Activated naive CD4-positive, alpha-beta T cell treated with anti-CD3 and anti-CD28 coated beads for 36 hours (primary cell): Measurements from ENCODE around the gene SLC22A31. TPM values are rescaled to one million over a fixed set of nuclear protein-coding genes. Genes with fewer than 3 reads are reported as not detected.

Experiments
- CTCF ChIA-PET: fragments of 350-600 bp; sonication (Branson Sonifier 250); formaldehyde crosslinking; loops from one replicate; lab custom pipeline; 2021; ENCODE audit warnings: antibody characterized with exemption; lab: Charles Lee
- DNase-seq: peaks from one replicate; pipeline ENCODE4 v3.0.0-alpha.2; 2020
- H3K27ac Mint-ChIP-seq: one replicate; pipeline ENCODE4 v1.8.0; 2021; ENCODE audit warnings: mild to moderate bottlenecking, mixed read lengths
- H3K27me3 Mint-ChIP-seq: one replicate; pipeline ENCODE4 v1.8.0; 2021; ENCODE audit warnings: low read depth, mixed read lengths
- H3K36me3 Mint-ChIP-seq: one replicate; pipeline ENCODE4 v1.8.0; 2021; ENCODE audit warnings: low read depth, mixed read lengths
- H3K4me1 Mint-ChIP-seq: one replicate; pipeline ENCODE4 v1.8.0; 2021; ENCODE audit warnings: low read depth, mixed read lengths
- H3K4me3 Mint-ChIP-seq: one replicate; pipeline ENCODE4 v1.8.0; 2021; ENCODE audit warnings: mild to moderate bottlenecking, moderate library complexity, mixed read lengths
- H3K9me3 Mint-ChIP-seq: one replicate; pipeline ENCODE4 v1.8.0; 2021; ENCODE audit warnings: mixed read lengths
- intact Hi-C: fragments of 100-400 bp; cut with micrococcal nuclease; formaldehyde crosslinking; loops from one replicate; pipeline ENCODE4 v1.15.1; 2023
- total RNA-seq, 2 experiments: library from RNA; stranded (reverse); gene quantifications; one replicate each; pipeline ENCODE4 v1.2.3, GENCODE V29; 2021

The SLC22A31 gene
- total RNA-seq, 2 experiments from 2014 or later = 0.31 to 0.64 TPM

GRCh38 chr16:89210904-89211515 is 10.7 kb upstream of the SLC22A31 start:
- Mint-ChIP-seq H3K4me3 (no peak overlapping the region), H3K4me1 (peaks cover 5% of the 10 kb centered on the region), H3K36me3 (no peaks in the 10 kb centered on the region), H3K9me3 (no peaks in the 10 kb centered on the region), H3K27me3 (peaks cover 5% of the 10 kb centered on the region), H3K27ac (no peak overlapping the region)
- no peak for DNase-seq
- intact Hi-C loops = no loop called here
- CTCF ChIA-PET = interaction anchor here (1.3 kb wide), 1 partner anchor 44 kb away, joined by 3 read pairs; no protein-coding TSS in a partner anchor

DNA sequence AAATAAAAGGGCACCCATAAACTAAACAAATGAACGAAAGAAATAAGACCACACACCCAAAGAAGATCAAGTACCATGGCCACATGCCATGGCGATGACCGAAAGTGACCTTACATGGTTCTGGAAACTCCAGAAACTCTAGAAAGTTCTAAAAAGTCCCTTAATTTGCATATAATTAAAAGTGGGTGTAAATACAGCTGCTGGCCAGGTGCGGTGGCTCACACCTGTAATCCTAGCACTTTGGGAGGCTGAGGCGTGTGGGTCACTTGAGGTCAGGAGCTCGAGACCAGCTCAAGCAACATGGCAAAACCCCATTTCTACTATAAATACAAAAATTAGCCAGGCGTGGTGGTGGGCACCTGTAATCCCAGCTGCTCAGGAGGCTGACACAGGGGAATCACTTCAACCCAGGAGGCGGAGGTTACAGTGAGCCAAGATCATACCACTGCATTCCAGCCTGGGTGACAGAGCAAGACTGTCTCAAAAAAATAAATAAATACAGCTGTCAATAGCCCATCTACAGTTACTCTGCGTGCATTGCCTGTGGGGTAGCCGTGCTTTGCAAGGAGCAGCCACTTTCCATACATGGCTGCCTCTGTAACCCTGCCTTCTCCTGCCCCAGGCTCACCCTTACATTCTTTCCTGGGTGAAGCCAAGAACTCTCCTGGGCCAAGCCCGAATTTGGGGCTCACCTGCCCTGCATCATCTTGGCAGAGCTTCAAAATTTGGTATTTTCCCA is 10.0 kb upstream of the SLC22A31 start:
- CTCF ChIA-PET = interaction anchor here (1.2 to 1.3 kb wide), 2 partner anchors 43 to 169 kb away, joined by 3 read pairs; no protein-coding TSS in a partner anchor
- H3K9me3 Mint-ChIP-seq = no peaks in the 10 kb centered on the region
- no peak overlapping the region for H3K4me3 Mint-ChIP-seq
- peaks cover 3% of the 10 kb centered on the region for H3K4me1 Mint-ChIP-seq
- intact Hi-C loops = no loop called here
- H3K27ac Mint-ChIP-seq = no peak overlapping the region
- no peak for DNase-seq
- H3K36me3 Mint-ChIP-seq = no peaks in the 10 kb centered on the region
- H3K27me3 Mint-ChIP-seq = peaks cover 6% of the 10 kb centered on the region

- CTCF ChIA-PET = interaction anchor here (1.2 kb wide), 1 partner anchor 170 kb away, joined by 3 read pairs; no protein-coding TSS in a partner anchor
- H3K27ac Mint-ChIP-seq = no peak overlapping the region
- H3K4me1 Mint-ChIP-seq = no peaks in the 10 kb centered on the region
- no peaks in the 10 kb centered on the region for H3K36me3 Mint-ChIP-seq
- H3K4me3 Mint-ChIP-seq = no peak overlapping the region
- peaks cover 6% of the 10 kb centered on the region for H3K27me3 Mint-ChIP-seq
- no peaks in the 10 kb centered on the region for H3K9me3 Mint-ChIP-seq
- no peak for DNase-seq
- intact Hi-C loops = no loop called here
Measured at GRCh38 chr16:89209522-89210044, 9.2 kb upstream of the SLC22A31 start.

DNA sequence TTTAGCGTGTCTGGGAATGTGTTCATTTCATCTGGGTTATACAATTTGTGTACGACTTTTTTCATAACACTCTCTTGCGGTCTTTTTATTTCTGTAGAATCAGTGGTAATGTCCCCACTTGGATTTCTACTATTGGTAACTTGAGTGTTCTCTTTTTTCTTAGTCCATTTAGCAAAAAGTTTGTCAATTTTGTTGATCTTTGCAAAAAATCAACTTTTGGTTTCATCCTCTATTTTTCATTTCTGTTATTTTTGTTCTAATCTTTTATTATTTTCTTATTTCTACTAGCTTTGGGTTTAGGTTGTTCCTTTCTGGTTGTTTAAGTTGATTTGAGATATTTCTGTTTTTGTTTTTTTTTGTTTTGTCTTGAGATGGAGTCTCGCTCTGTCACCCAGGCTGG is 7.7 kb upstream of the SLC22A31 start:
- peaks cover 18% of the 10 kb centered on the region for H3K27me3 Mint-ChIP-seq
- no peaks in the 10 kb centered on the region for H3K4me1 Mint-ChIP-seq
- CTCF ChIA-PET = interaction anchor here (1.0 kb wide), 1 partner anchor 41 kb away, joined by 4 read pairs; no protein-coding TSS in a partner anchor
- no peak for DNase-seq
- no peak overlapping the region for H3K4me3 Mint-ChIP-seq
- no peaks in the 10 kb centered on the region for H3K9me3 Mint-ChIP-seq
- intact Hi-C loops = no loop called here
- H3K36me3 Mint-ChIP-seq = no peaks in the 10 kb centered on the region
- H3K27ac Mint-ChIP-seq = no peak overlapping the region

DNA sequence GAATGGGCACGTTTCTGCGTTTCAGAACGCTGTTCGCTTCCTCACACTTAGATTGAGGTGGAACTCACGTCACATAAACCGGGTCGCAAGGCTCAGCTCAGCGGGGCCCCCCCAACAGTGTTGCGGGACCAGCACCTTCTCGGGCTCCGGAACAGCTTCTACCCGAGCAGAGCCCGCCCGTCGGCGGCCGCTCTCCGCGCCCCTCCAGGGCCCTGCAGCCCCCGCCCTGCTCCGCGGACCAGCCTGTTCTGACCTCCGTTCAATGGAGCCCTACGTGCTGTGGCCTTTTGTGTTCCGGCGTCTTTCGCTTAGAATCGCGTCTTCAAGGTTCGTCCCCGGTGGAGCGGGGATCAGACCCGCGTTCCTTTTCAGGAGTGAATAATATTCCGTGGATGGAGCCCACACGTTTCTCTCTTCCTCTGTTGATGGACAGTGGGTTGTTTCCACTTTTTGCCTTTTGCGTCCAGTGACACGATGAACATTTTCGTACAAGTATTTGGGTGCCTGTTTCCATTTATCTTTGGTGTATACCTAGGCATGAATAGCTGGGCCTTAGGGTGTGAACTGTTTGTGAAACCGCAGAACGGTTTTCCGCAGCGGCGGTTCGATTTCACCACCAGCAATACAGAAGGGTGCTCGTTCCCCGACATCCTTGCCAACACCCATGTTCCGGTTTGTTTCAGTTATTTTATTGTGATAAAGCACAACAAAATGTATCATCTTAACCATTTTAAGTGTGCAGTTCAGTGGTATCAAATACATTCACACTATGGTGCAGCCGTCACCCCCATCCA is 2.3 kb upstream of the SLC22A31 start:
- H3K4me3 Mint-ChIP-seq = peak overlapping the region; percentile 43
- no peak overlapping the region for H3K27ac Mint-ChIP-seq
- DNase-seq = no peak
- peaks cover 37% of the 10 kb centered on the region for H3K27me3 Mint-ChIP-seq
- no peaks in the 10 kb centered on the region for H3K36me3 Mint-ChIP-seq
- intact Hi-C loops = no loop called here
- H3K4me1 Mint-ChIP-seq = peaks cover 12% of the 10 kb centered on the region
- CTCF ChIA-PET = interaction anchor here (0.6 kb wide), 1 partner anchor 36 kb away, joined by 5 read pairs; no protein-coding TSS in a partner anchor
- no peaks in the 10 kb centered on the region for H3K9me3 Mint-ChIP-seq

- CTCF ChIA-PET = interaction anchor here (0.6 kb wide), 1 partner anchor 37 kb away, joined by 5 read pairs; no protein-coding TSS in a partner anchor
- Mint-ChIP-seq H3K4me1 (peaks cover 12% of the 10 kb centered on the region), H3K27ac (no peak overlapping the region), H3K36me3 (no peaks in the 10 kb centered on the region), H3K27me3 (peaks cover 36% of the 10 kb centered on the region), H3K4me3 (peak overlapping the region; percentile 43), H3K9me3 (no peaks in the 10 kb centered on the region)
- intact Hi-C loops = loop anchor here (1.0 kb wide), 2 partner anchors 8 to 30 kb away; partner anchors contain the start of gene CDH15
- DNase-seq = peak; percentile 89
Measured at GRCh38 chr16:89201439-89202377, 1.4 kb upstream of the SLC22A31 start.

- peak overlapping the region; percentile 38 for H3K4me3 Mint-ChIP-seq
Measured at GRCh38 chr16:89200850-89201411, 594 bp upstream of the SLC22A31 start.

GRCh38 chr16:89199241-89200123 is 855 bp downstream of the SLC22A31 start:
- intact Hi-C loops = no loop called here
- Mint-ChIP-seq H3K27me3 (peaks cover 32% of the 10 kb centered on the region), H3K27ac (no peak overlapping the region), H3K36me3 (no peaks in the 10 kb centered on the region), H3K9me3 (no peaks in the 10 kb centered on the region), H3K4me3 (no peak overlapping the region), H3K4me1 (peaks cover 12% of the 10 kb centered on the region)
- CTCF ChIA-PET = no interaction called here
- DNase-seq = no peak

More at GRCh38 chr16:89200850-89201411, 594 bp upstream of the SLC22A31 start:
- Mint-ChIP-seq H3K4me1 (peaks cover 12% of the 10 kb centered on the region), H3K36me3 (no peaks in the 10 kb centered on the region), H3K27me3 (peaks cover 34% of the 10 kb centered on the region), H3K27ac (no peak overlapping the region), H3K9me3 (no peaks in the 10 kb centered on the region)
- DNase-seq = no peak
- intact Hi-C loops = loop anchor here (1.0 kb wide), 2 partner anchors 8 to 30 kb away; partner anchors contain the start of gene CDH15
- CTCF ChIA-PET = no interaction called here

DNA sequence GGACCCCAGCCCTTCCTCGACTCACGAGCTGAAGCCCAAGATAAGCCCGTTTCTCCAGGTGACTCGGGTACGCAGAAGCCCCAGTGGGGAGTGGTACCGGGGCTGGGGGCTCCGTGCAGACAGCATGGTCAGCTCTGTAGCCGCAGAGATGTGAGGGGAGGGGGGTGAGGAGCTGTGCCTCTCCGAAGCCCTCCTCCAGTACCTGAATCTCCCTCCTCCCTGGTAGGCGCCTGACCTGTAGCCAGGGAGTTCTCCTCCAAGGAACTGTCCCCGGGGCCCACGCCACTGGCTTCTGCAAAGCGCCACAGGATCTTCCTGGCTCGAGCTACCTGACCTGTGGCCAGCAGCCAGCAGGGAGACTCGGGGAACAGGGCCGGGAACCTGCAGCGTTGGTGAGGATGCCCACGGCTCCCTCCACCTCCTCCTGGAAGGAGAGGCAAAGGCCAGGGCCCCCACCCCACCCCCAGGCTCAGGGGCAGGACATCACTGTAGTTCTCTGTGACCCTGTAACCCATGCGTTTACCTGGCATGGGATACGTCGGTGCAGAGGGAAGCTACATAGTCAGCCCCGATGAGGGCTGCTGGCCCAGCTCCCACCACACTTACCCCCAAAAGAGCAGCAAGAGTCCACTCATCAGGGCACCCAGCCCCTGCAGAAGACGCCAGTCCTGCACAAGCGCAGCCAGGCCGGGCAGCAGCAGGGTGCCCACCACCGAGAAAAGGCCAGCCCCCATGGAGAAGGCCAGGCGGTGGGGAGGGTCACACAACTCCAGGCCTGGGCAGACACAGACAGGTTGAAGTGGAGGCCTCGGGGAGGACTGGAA is 1.7 kb downstream of the SLC22A31 start:
- Mint-ChIP-seq H3K27me3 (peaks cover 27% of the 10 kb centered on the region), H3K4me1 (peaks cover 12% of the 10 kb centered on the region), H3K27ac (no peak overlapping the region), H3K9me3 (no peaks in the 10 kb centered on the region), H3K4me3 (no peak overlapping the region), H3K36me3 (no peaks in the 10 kb centered on the region)
- CTCF ChIA-PET = no interaction called here
- intact Hi-C loops = no loop called here
- no peak for DNase-seq
